Mononuclear cell (primary cell): ENCODE data around the gene GPR35. TPM values are rescaled to one million over a fixed set of nuclear protein-coding genes. Genes with fewer than 3 reads are reported as not detected.

Experiments
- H3K27me3 ChIP-seq: 2 replicates; pipeline ENCODE4 v1.6.0; 2011; ENCODE audit warnings: low read length, control low read depth; ENCODE audit not compliant: insufficient read depth
- H3K4me1 ChIP-seq: 2 replicates; pipeline ENCODE4 v1.5.1; 2011; ENCODE audit warnings: mild to moderate bottlenecking, low read length, control low read depth; ENCODE audit not compliant: insufficient read depth
- H3K4me3 ChIP-seq: 2 replicates; pipeline ENCODE4 v1.5.1; 2011; ENCODE audit warnings: mild to moderate bottlenecking, low read length, moderate library complexity
- H3K9me3 ChIP-seq: 2 replicates; pipeline ENCODE4 v1.5.1; 2011; ENCODE audit warnings: low read depth, mild to moderate bottlenecking, control low read depth, low read length
- total RNA-seq: library from RNA; depleted of rRNA; stranded (reverse); fragments of >200 nt; gene quantifications from one replicate; pipeline ENCODE4 v1.2.3, GENCODE V29; 2012

GPR35 gene
- 40.8 TPM for total RNA-seq

GRCh38 chr2:240624950-240625621, at the start of gene GPR35:
TSS of gene GPR35 (plus strand) at chr2:240625480. CDS start at chr2:240629953, 4,473 bp downstream.
- peaks cover 72% of the 10 kb centered on the region for H3K4me1 ChIP-seq
- no peaks in the 10 kb centered on the region for H3K27me3 ChIP-seq
- H3K9me3 ChIP-seq, result no peaks in the 10 kb centered on the region
- peak within 1 kb of the TSS; percentile 10 for H3K4me3 ChIP-seq

- Histone ChIP-seq H3K4me1 (peaks cover 41% of the 10 kb centered on the region), H3K9me3 (no peaks in the 10 kb centered on the region), H3K27me3 (no peaks in the 10 kb centered on the region), H3K4me3 (no peak overlapping the region)
Observed at GRCh38 chr2:240576036-240576435, 49.2 kb upstream of the GPR35 start.

GRCh38 chr2:240576436-240577205, 48.7 kb upstream of the GPR35 start:
- Histone ChIP-seq H3K27me3 (no peaks in the 10 kb centered on the region), H3K4me3 (no peak overlapping the region), H3K9me3 (no peaks in the 10 kb centered on the region), H3K4me1 (peaks cover 35% of the 10 kb centered on the region)

GRCh38 chr2:240577281-240578109, 47.8 kb upstream of the GPR35 start:
- Histone ChIP-seq H3K4me3 (no peak overlapping the region), H3K9me3 (no peaks in the 10 kb centered on the region), H3K4me1 (peaks cover 32% of the 10 kb centered on the region), H3K27me3 (no peaks in the 10 kb centered on the region)

- no peaks in the 10 kb centered on the region for H3K27me3 ChIP-seq
- H3K4me3 ChIP-seq, result no peak overlapping the region
- H3K4me1 ChIP-seq, result peaks cover 34% of the 10 kb centered on the region
- H3K9me3 ChIP-seq, result no peaks in the 10 kb centered on the region
Observed at GRCh38 chr2:240578110-240578450, 47.2 kb upstream of the GPR35 start.

GRCh38 chr2:240578488-240578887, 46.8 kb upstream of the GPR35 start:
- no peak overlapping the region for H3K4me3 ChIP-seq
- no peaks in the 10 kb centered on the region for H3K27me3 ChIP-seq
- no peaks in the 10 kb centered on the region for H3K9me3 ChIP-seq
- H3K4me1 ChIP-seq, result peaks cover 38% of the 10 kb centered on the region

- Histone ChIP-seq H3K4me3 (no peak overlapping the region), H3K4me1 (peaks cover 45% of the 10 kb centered on the region), H3K9me3 (no peaks in the 10 kb centered on the region), H3K27me3 (no peaks in the 10 kb centered on the region)
Observed at GRCh38 chr2:240579071-240579762, 46.1 kb upstream of the GPR35 start.

GRCh38 chr2:240579771-240580614, 45.3 kb upstream of the GPR35 start:
- peaks cover 53% of the 10 kb centered on the region for H3K4me1 ChIP-seq
- H3K9me3 ChIP-seq, result no peaks in the 10 kb centered on the region
- H3K27me3 ChIP-seq, result no peaks in the 10 kb centered on the region
- no peak overlapping the region for H3K4me3 ChIP-seq

GRCh38 chr2:240581811-240582210, 43.5 kb upstream of the GPR35 start:
- no peak overlapping the region for H3K4me3 ChIP-seq
- H3K27me3 ChIP-seq, result no peaks in the 10 kb centered on the region
- peaks cover 62% of the 10 kb centered on the region for H3K4me1 ChIP-seq
- no peaks in the 10 kb centered on the region for H3K9me3 ChIP-seq

GRCh38 chr2:240582781-240583180, 42.5 kb upstream of the GPR35 start:
- Histone ChIP-seq H3K27me3 (no peaks in the 10 kb centered on the region), H3K9me3 (no peaks in the 10 kb centered on the region), H3K4me3 (no peak overlapping the region), H3K4me1 (peaks cover 71% of the 10 kb centered on the region)

- Histone ChIP-seq H3K9me3 (no peaks in the 10 kb centered on the region), H3K4me1 (peaks cover 72% of the 10 kb centered on the region), H3K4me3 (no peak overlapping the region), H3K27me3 (no peaks in the 10 kb centered on the region)
Observed at GRCh38 chr2:240583774-240584173, 41.5 kb upstream of the GPR35 start.

- Histone ChIP-seq H3K4me1 (peaks cover 64% of the 10 kb centered on the region), H3K4me3 (no peak overlapping the region)
Observed at GRCh38 chr2:240584486-240585031, 40.7 kb upstream of the GPR35 start.

GRCh38 chr2:240585101-240585500, 40.2 kb upstream of the GPR35 start:
- H3K9me3 ChIP-seq, result no peaks in the 10 kb centered on the region
- H3K4me3 ChIP-seq, result peak overlapping the region; percentile 81
- H3K27me3 ChIP-seq, result no peaks in the 10 kb centered on the region
- H3K4me1 ChIP-seq, result peaks cover 59% of the 10 kb centered on the region

More at GRCh38 chr2:240584486-240585031, 40.7 kb upstream of the GPR35 start:
- Histone ChIP-seq H3K27me3 (no peaks in the 10 kb centered on the region), H3K9me3 (no peaks in the 10 kb centered on the region)
